ENCODE data around the gene CYP2D6. TPM values are rescaled to one million over a fixed set of nuclear protein-coding genes. Genes with fewer than 3 reads are reported as not detected.

CYP2D6 gene
- polyA plus RNA-seq, 3 donors = 4.5 TPM; not detected in 2

GRCh38 chr22:42170946-42171345, 40.3 kb upstream of the CYP2D6 start:
- Histone ChIP-seq H3K4me3 (replicated peaks in 1 of 3; ENCODE audit: low read depth in 2 of 3, low read length in 3 of 3) (no peak overlapping the region), H3K27ac (ENCODE audit: low read depth in 1 of 2, low read length in 2 of 2) (no peak overlapping the region), H3K9ac (ENCODE audit: insufficient read depth, low read length, poor library complexity, severe bottlenecking) (no peak overlapping the region), H3K4me2 (replicated peaks; ENCODE audit: extremely low read depth, low read length, poor library complexity, severe bottlenecking) (no peak overlapping the region), H4K20me1 (ENCODE audit: insufficient read depth, low read length) (peaks cover 40% of the 10 kb centered on the region), H3K27me3 (ENCODE audit: control insufficient read depth in 2 of 2, insufficient read depth in 2 of 2, low read length in 2 of 2) (no peaks in the 10 kb centered on the region), H3K79me2 (ENCODE audit: insufficient read depth, low read length) (peaks cover 4% of the 10 kb centered on the region), H2AFZ (ENCODE audit: insufficient read depth, low read depth, low read length, poor library complexity, severe bottlenecking) (no peak overlapping the region), H3K4me1 (ENCODE audit: control insufficient read depth in 1 of 2, insufficient read depth in 2 of 2, low read length in 2 of 2) (no peaks in the 10 kb centered on the region), H3K9me3 (replicated peaks in 1 of 2; ENCODE audit: control insufficient read depth in 1 of 2, insufficient read depth in 1 of 2, low read length in 2 of 2) (no peaks in the 10 kb centered on the region), H3K36me3 (replicated peaks in 1 of 2; ENCODE audit: control insufficient read depth in 1 of 2, insufficient read depth in 2 of 2, low read length in 2 of 2) (peaks cover 24 to 68% of the 10 kb centered on the region in 2 donors)
- intact Hi-C loops (cut with micrococcal nuclease) = no loop called here
- no peak for DNase-seq
- Mint-ChIP-seq H3K4me3 (no peak overlapping the region), H3K36me3 (peaks cover 50 to 63% of the 10 kb centered on the region in 2 donors), H3K27ac (peak overlapping the region in 1 of 7 donors; percentile 64), H3K9me3 (peaks cover 0 to 5% (median 0%) of the 10 kb centered on the region in 7 donors), H3K27me3 (ENCODE audit: low read depth in 3 of 3) (peaks cover 0 to 2% (median 0%) of the 10 kb centered on the region in 3 donors), H3K4me1 (peaks cover 6% of the 10 kb centered on the region)
- WGBS (ENCODE audit: insufficient coverage) = no CpG with 5 or more reads among the region's 5 CpGs
- TF ChIP-seq CTCF (IDR thresholded peaks at IDR 0.05) = no peak

- peak overlapping the region in 3 of 7 donors; percentile 11 to 61 (median 54) for H3K27ac Mint-ChIP-seq
- no peak overlapping the region for H3K27ac ChIP-seq (ENCODE audit: low read depth in 1 of 2, low read length in 2 of 2)
- H4K20me1 ChIP-seq (ENCODE audit: insufficient read depth, low read length) = peaks cover 40% of the 10 kb centered on the region
- H3K27me3 ChIP-seq (ENCODE audit: control insufficient read depth in 2 of 2, insufficient read depth in 2 of 2, low read length in 2 of 2) = no peaks in the 10 kb centered on the region
- H3K9me3 Mint-ChIP-seq = no peaks in the 10 kb centered on the region
- intact Hi-C loops (cut with micrococcal nuclease) = loop anchor here (1.0 to 5.0 kb wide), 4 partner anchors 143 to 304 kb away; no protein-coding TSS in a partner anchor
- H3K79me2 ChIP-seq (ENCODE audit: insufficient read depth, low read length) = peaks cover 4% of the 10 kb centered on the region
- no peak overlapping the region for H3K4me2 ChIP-seq (replicated peaks; ENCODE audit: extremely low read depth, low read length, poor library complexity, severe bottlenecking)
- peaks cover 0 to 2% (median 0%) of the 10 kb centered on the region in 3 donors for H3K27me3 Mint-ChIP-seq (ENCODE audit: low read depth in 3 of 3)
- H3K4me3 ChIP-seq (replicated peaks in 1 of 3; ENCODE audit: low read depth in 2 of 3, low read length in 3 of 3) = no peak overlapping the region
- H2AFZ ChIP-seq (ENCODE audit: insufficient read depth, low read depth, low read length, poor library complexity, severe bottlenecking) = no peak overlapping the region
- WGBS (ENCODE audit: insufficient coverage) = 66% methylated on average over 6 of the region's 7 CpGs
- TF ChIP-seq CTCF (IDR thresholded peaks at IDR 0.05) = peak; percentile 93
- H3K4me1 Mint-ChIP-seq = peaks cover 6% of the 10 kb centered on the region
- peak; percentile 36 to 59 (median 47) for DNase-seq
- peaks cover 60 to 68% of the 10 kb centered on the region in 2 donors for H3K36me3 Mint-ChIP-seq
- no peak overlapping the region for H3K4me3 Mint-ChIP-seq
- no peaks in the 10 kb centered on the region for H3K9me3 ChIP-seq (replicated peaks in 1 of 2; ENCODE audit: control insufficient read depth in 1 of 2, insufficient read depth in 1 of 2, low read length in 2 of 2)
- H3K36me3 ChIP-seq (replicated peaks in 1 of 2; ENCODE audit: control insufficient read depth in 1 of 2, insufficient read depth in 2 of 2, low read length in 2 of 2) = peaks cover 29 to 79% of the 10 kb centered on the region in 2 donors
- H3K9ac ChIP-seq (ENCODE audit: insufficient read depth, low read length, poor library complexity, severe bottlenecking) = no peak overlapping the region
- H3K4me1 ChIP-seq (ENCODE audit: control insufficient read depth in 1 of 2, insufficient read depth in 2 of 2, low read length in 2 of 2) = no peaks in the 10 kb centered on the region
Measured at GRCh38 chr22:42169055-42169469, 38.5 kb upstream of the CYP2D6 start.

All from CD14-positive monocyte (primary cell).